Spleen (tissue), 13 donors: ENCODE results near the gene CLIC6. TPM values are rescaled to one million over a fixed set of nuclear protein-coding genes. Genes with fewer than 3 reads are reported as not detected.

ENCODE experiments used
- DNase-seq: peaks from one replicate; pipeline ENCODE4 v3.0.0-alpha.2; 2020
- H3K27ac ChIP-seq, 8 donors: fragments of 200-600 bp; sonication (generic) in 7 of 8; 1 replicate in 4 of 8; 2 replicates in 4 of 8; pipeline versions ENCODE4 v1.5.0 to v1.8.0; 2016 to 2021; ENCODE audit warnings: inconsistent platforms in 4 of 8, mild to moderate bottlenecking in 4 of 8, moderate library complexity in 1 of 8
- H3K27me3 ChIP-seq, 7 donors: fragments of 200-600 bp; sonication (generic) in 6 of 7; replicated peaks in 1 of 7; 1 replicate in 4 of 7; 2 replicates in 3 of 7; pipeline versions ENCODE4 v1.5.0 to v1.8.0; 2016 to 2021; ENCODE audit warnings: inconsistent platforms in 3 of 7, mild to moderate bottlenecking in 1 of 7
- H3K36me3 ChIP-seq, 6 donors: fragments of 200-600 bp; sonication (generic) in 5 of 6; 1 replicate in 4 of 6; 2 replicates in 2 of 6; pipeline versions ENCODE4 v1.5.0 to v1.8.0; 2016 to 2021; ENCODE audit warnings: inconsistent platforms in 2 of 6
- H3K4me1 ChIP-seq, 6 donors: fragments of 200-600 bp; sonication (generic) in 5 of 6; 1 replicate in 3 of 6; 2 replicates in 3 of 6; pipeline versions ENCODE4 v1.5.0 to v1.8.0; 2016 to 2021; ENCODE audit warnings: inconsistent platforms in 3 of 6
- H3K4me3 ChIP-seq, 8 donors: fragments of 200-600 bp; sonication (generic) in 7 of 8; 1 replicate in 4 of 8; 2 replicates in 4 of 8; pipeline versions ENCODE4 v1.5.0 to v1.8.0; 2016 to 2021; ENCODE audit warnings: inconsistent platforms in 4 of 8, mild to moderate bottlenecking in 4 of 8, moderate library complexity in 2 of 8
- H3K9me3 ChIP-seq, 8 donors: fragments of 200-600 bp; sonication (generic) in 7 of 8; 1 replicate in 4 of 8; 2 replicates in 4 of 8; pipeline versions ENCODE4 v1.5.0 to v1.8.0; 2016 to 2021; ENCODE audit warnings: inconsistent platforms in 4 of 8
- POLR2A ChIP-seq, 3 donors: fragments of 450-650 bp; IDR thresholded peaks; one replicate each; pipeline ENCODE4 v1.5.1; 2017; ENCODE audit warnings: antibody characterized with exemption in 3 of 3, mild to moderate bottlenecking in 1 of 3
- POLR2AphosphoS5 ChIP-seq, 3 donors: sonication (generic); formaldehyde crosslinking; IDR thresholded peaks; one replicate each; pipeline ENCODE4 v1.5.1; 2017; ENCODE audit warnings: antibody characterized with exemption in 3 of 3
- WGBS, 5 donors: extraction: QIAGEN DNeasy Blood & Tissue Kit in 3 of 5; methylation state at CpG; one replicate each; pipeline versions ENCODE4 v1.1.5 to v1.1.7; 2013 to 2018; 5-methylcytosine and 5-hydroxymethylcytosine counted together
- intact Hi-C: fragments of 100-400 bp; cut with DNase I; formaldehyde crosslinking; loops from one replicate; pipeline ENCODE4 v1.15.0; 2023; ENCODE audit warnings: low total_unique reads
- long read RNA-seq, 2 donors: transcript quantifications; one replicate each; lab custom pipeline, GENCODE V29; 2026
- polyA plus RNA-seq, 3 donors: library from polyadenylated mRNA; stranded (reverse); fragments of 200-250 nt; gene quantifications; one replicate each; pipeline ENCODE4 v1.2.1, GENCODE V29; 2013
- total RNA-seq, 7 donors: library from RNA; depleted of rRNA in 3 of 7; stranded (reverse); fragments of >200 nt in 3 of 7; fragmentation: NEBNext Ultra II Directional in 4 of 7; extraction: Animal tissue kit (Norgen Biotek cat#: 25700) in 4 of 7; gene quantifications; one replicate each; pipeline versions ENCODE4 v1.1.0 to v1.2.1, GENCODE V29; 2016 to 2021
- TF ChIP-seq, protein P1 (sequence below), 11 experiments: fragments of 200-600 bp in 7 of 11; fragments of 450-650 bp in 4 of 11; sonication (generic) in 4 of 11; IDR thresholded peaks in 8 of 11; conservative IDR thresholded peaks in 3 of 11; 1 replicate in 7 of 11; 2 replicates in 4 of 11; pipeline versions ENCODE4 v1.4.0 to v1.8.0; 2016 to 2021; ENCODE audit warnings: antibody characterized with exemption in 11 of 11, inconsistent platforms in 4 of 11, mild to moderate bottlenecking in 1 of 11
- donor health status: healthy with polysubstance abuse.
- donor health status: DM: no; HTN: no; CAD: no; lungs with moderate emphysema.
- donor health status: DM: no; HTN: no; CAD: no.
- donor health status: Bipolar disorder and iron deficiency.
- donor health status: healthy.
- donor health status: DM: no; HTN: no; CAD: no.
- donor health status: DM: yes; HTN: yes; CAD: no.

The CLIC6 gene
- total RNA-seq (1 to 10 TPM in 5 of 7 donors, under 1 TPM in 2; 0.93 to 1.9 (median 1.3) TPM), polyA plus RNA-seq (1 to 10 TPM; 1.1 to 1.8 (median 1.1) TPM)
- long read RNA-seq, donor 1, result 0 reads
- long read RNA-seq, donor 2, partial matches to known transcripts, result 0 of 1 reads
- long read RNA-seq, donor 2, other reads (novel, unspliced or antisense), result 0 of 1 reads

DNA sequence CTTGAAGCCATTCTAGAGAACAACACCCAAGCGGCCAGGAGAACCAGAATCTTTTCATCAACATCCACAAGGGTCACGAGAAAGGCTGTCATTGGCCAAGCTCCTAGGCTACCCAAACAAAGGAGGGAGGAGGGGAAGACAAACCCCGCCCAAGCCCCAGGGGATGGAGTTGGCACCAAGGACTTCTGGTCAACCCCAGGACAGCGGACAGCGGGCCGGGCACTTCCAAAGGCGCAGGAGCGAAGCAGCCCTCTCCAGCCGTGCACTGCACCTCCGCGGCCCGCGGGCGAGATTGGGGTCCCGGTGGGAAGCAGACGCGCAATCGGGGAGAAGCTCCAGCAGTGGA lies at the start of gene CLIC6:
Gene CLIC6 (plus strand): TSS at position 192 of the 346 bp plus-strand sequence. CDS start 395 bp downstream, outside the sequence.
- Histone ChIP-seq H3K4me1 (peaks cover 4 to 32% (median 21%) of the 10 kb centered on the region in 6 donors), H3K9me3 (no peaks in the 10 kb centered on the region), H3K27ac (peak within 1 kb of the TSS in 1 of 8 donors; percentile 25), H3K36me3 (no peaks in the 10 kb centered on the region), H3K4me3 (peak within 1 kb of the TSS; percentile 16 to 64 (median 35)), H3K27me3 (peaks cover 8 to 65% (median 48%) of the 10 kb centered on the region in 7 donors)
- DNase-seq, result no peak
- WGBS, 5 donors, result 21 to 28% (median 23%) methylated on average over 13 to 18 of the region's 18 CpGs
- intact Hi-C loops, result no loop called here
- TF ChIP-seq POLR2A (IDR thresholded peaks at IDR 0.05), result no peak
- TF ChIP-seq POLR2AphosphoS5 (IDR thresholded peaks at IDR 0.05), result no peak
- TF ChIP-seq, protein P1, sequence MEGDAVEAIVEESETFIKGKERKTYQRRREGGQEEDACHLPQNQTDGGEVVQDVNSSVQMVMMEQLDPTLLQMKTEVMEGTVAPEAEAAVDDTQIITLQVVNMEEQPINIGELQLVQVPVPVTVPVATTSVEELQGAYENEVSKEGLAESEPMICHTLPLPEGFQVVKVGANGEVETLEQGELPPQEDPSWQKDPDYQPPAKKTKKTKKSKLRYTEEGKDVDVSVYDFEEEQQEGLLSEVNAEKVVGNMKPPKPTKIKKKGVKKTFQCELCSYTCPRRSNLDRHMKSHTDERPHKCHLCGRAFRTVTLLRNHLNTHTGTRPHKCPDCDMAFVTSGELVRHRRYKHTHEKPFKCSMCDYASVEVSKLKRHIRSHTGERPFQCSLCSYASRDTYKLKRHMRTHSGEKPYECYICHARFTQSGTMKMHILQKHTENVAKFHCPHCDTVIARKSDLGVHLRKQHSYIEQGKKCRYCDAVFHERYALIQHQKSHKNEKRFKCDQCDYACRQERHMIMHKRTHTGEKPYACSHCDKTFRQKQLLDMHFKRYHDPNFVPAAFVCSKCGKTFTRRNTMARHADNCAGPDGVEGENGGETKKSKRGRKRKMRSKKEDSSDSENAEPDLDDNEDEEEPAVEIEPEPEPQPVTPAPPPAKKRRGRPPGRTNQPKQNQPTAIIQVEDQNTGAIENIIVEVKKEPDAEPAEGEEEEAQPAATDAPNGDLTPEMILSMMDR (IDR thresholded peaks at IDR 0.05 in 8 of 11, conservative IDR thresholded peaks at IDR 0.05 in 3 of 11), result no peak

DNA sequence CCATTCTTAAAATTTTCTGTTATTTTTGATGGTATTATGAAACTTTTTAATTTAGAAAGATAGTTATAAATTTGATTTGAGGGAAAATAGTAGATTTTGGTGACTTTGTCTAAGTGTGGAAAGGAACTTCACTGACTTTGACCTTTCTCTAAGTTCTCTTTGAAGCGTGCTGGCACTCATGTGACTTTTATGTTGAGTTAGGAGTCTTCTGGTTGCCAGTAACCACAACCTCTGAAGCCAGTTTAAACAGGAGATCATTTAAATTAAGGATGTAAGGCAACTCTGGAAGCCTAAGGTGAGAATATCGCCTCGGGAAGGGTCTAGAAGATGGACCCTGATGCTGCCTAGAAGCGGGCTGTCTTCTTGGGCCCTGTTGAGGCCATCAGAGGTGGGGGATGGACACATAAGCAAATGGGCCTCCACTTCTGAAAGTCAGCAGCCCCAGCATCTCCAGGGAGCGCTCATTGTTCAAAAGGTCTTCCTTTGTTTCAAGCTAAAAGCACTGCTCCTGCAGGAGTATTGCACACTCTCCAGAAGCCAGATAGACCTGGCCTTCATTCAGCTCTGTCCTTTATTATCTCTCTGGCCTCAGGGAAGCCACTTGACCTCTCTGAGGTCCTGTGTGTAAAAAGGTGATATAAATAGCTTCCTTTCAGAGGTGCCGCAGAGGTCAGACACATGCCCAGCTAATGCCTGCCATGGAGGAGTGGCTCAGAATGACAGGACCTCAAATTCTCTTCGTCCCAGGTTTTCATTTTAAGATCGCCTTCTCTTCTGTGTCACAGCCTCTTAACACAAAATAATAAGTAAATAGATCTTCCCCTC lies 48.7 kb upstream of the CLIC6 start:
- TF ChIP-seq, protein P1 (IDR thresholded peaks at IDR 0.05 in 8 of 11, conservative IDR thresholded peaks at IDR 0.05 in 3 of 11), result no peak
- TF ChIP-seq POLR2A (IDR thresholded peaks at IDR 0.05), result no peak
- TF ChIP-seq POLR2AphosphoS5 (IDR thresholded peaks at IDR 0.05), result no peak
- 79 to 83% (median 81%) methylated on average over 8 of the region's 8 CpGs for WGBS, 5 donors
- Histone ChIP-seq H3K27me3 (peaks cover 0 to 11% (median 0%) of the 10 kb centered on the region in 7 donors), H3K4me1 (peaks cover 0 to 17% (median 8%) of the 10 kb centered on the region in 6 donors), H3K27ac (no peak overlapping the region), H3K36me3 (no peaks in the 10 kb centered on the region), H3K4me3 (no peak overlapping the region), H3K9me3 (no peaks in the 10 kb centered on the region)
- intact Hi-C loops, result loop anchor here (5.0 kb wide), 1 partner anchor 703 kb away; the partner anchor contains the start of gene ATP5PO
- no peak for DNase-seq

DNA sequence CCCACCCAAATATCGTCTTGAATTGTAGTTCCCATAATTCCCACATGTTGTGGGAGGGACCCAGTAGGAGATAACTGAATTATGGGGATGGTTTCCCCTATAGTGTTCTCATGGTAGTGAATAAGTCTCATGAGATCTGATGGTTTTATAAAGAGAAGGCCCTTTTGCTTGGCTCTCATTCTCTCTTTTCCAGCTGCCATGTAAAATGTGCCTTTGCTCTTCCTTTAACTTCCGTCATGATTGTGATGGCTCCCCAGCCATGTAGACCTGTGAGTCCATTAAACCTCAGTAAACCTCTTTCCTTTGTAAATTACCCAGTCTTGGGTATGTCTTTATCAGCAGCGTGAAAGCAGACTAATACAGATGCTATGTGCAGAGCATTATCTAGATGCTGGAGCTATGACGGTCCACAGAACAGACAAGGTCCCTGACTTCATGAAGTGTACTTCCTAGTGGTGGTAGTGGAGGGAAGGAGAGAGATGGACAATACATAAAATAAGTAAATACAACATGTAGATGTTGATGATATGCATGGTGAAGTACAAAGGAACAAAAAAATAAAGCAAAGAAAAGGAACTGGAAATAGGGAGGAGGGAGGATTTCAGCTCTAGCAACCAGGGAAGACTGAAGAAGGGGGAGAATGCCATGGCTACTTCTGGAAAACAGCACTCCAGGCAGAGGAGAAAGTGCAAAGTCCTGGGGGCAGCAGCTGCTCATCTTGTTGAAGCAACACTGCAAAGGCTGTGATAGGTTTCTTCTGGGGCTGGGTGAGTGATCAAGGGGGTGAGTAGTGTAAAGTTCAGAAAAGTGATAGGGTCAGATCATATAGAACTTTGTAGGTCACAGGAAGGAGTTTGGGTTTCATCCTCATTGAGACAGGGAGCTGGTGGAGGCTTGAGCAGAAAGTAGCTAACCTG lies 47.1 kb upstream of the CLIC6 start:
- H3K4me3 ChIP-seq, result no peak overlapping the region
- H3K27ac ChIP-seq, result no peak overlapping the region
- peaks cover 0 to 12% (median 0%) of the 10 kb centered on the region in 7 donors for H3K27me3 ChIP-seq
- intact Hi-C loops, result no loop called here
- TF ChIP-seq, protein P1 (IDR thresholded peaks at IDR 0.05 in 8 of 11, conservative IDR thresholded peaks at IDR 0.05 in 3 of 11), result no peak
- TF ChIP-seq POLR2AphosphoS5 (IDR thresholded peaks at IDR 0.05) (no peak), POLR2A (IDR thresholded peaks at IDR 0.05) (no peak)
- no peaks in the 10 kb centered on the region for H3K9me3 ChIP-seq
- H3K4me1 ChIP-seq, result peaks cover 0 to 10% (median 2%) of the 10 kb centered on the region in 6 donors
- H3K36me3 ChIP-seq, result no peaks in the 10 kb centered on the region
- DNase-seq, result no peak
- WGBS, 5 donors, result 86 to 94% (median 89%) methylated on average over 4 of the region's 4 CpGs
